ENCODE data around the gene EP400. TPM values are rescaled to one million over a fixed set of nuclear protein-coding genes. Genes with fewer than 3 reads are reported as not detected.
A peak's percentile ranks its signal among the peaks of the same experiment; 100 is the strongest.

The EP400 gene
- total RNA-seq, 1 donor, result 19.9 TPM

DNA sequence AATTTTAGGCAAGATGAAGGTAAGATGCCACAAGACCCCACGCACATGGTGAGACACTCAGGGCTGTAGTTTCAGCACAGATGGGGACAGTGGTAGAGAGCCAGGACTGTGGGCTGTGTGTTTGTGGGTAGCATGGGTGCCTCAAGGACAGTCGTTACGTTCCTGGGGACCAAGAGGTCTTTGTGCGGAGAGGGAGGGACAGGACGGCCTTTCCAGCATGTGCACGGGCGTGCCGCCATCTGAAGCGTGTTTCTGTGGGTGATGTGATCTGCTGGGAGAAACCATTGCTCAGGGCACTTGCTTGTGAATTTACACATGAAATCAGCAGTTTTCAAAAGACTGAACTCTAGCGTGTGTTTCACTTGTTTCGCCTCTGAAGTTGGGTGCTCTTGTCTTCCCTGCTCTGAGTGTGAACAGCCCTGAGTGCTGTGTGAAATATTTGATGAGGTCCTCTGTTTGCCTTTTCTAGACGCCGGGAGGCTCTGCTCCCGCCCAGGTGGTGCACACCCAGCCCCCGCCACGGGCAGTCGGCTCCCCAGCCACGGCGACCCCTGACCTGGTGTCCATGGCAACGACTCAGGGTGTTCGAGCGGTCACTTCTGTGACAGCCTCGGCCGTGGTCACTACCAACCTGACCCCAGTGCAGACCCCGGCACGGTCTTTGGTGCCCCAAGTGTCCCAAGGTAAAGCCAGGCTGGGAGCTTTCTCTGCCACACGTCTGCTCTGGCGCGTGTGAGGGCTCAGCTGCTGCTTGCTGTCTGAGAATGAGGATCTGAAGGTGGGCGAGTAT, 112.1 kb downstream of the EP400 start:
- no peak for DNase-seq (ENCODE audit: low read depth in 2 of 3, low spot score in 2 of 3)

DNA sequence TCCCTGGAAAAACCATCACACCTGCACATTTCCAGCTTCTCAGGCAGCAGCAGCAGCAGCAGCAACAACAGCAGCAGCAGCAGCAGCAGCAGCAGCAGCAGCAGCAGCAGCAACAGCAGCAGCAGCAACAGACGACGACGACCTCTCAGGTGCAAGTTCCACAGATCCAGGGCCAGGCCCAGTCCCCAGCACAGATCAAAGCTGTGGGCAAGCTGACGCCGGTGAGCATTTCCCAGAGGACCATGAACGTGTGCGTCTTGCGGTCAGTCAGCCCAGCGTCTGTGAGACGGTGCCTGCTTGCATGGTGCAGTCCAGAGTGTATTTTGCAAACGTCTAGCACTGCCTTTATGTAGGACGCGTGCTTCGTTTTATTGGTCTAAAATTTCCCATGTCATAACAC, 112.7 kb downstream of the EP400 start:
- DNase-seq (ENCODE audit: low read depth in 2 of 3, low spot score in 2 of 3), result no peak

- peak in 1 of 3 donors; percentile 42 for DNase-seq (ENCODE audit: low read depth in 2 of 3, low spot score in 2 of 3)
These were observed 113.7 kb downstream of the EP400 start for GRCh38 chr12:132063491-132063890.

- DNase-seq (ENCODE audit: low read depth in 2 of 3, low spot score in 2 of 3), result no peak
These were observed 114.9 kb downstream of the EP400 start for GRCh38 chr12:132064631-132065030.

- no peak for DNase-seq (ENCODE audit: low read depth in 2 of 3, low spot score in 2 of 3)
These were observed 115.5 kb downstream of the EP400 start for GRCh38 chr12:132065203-132065602.

DNA sequence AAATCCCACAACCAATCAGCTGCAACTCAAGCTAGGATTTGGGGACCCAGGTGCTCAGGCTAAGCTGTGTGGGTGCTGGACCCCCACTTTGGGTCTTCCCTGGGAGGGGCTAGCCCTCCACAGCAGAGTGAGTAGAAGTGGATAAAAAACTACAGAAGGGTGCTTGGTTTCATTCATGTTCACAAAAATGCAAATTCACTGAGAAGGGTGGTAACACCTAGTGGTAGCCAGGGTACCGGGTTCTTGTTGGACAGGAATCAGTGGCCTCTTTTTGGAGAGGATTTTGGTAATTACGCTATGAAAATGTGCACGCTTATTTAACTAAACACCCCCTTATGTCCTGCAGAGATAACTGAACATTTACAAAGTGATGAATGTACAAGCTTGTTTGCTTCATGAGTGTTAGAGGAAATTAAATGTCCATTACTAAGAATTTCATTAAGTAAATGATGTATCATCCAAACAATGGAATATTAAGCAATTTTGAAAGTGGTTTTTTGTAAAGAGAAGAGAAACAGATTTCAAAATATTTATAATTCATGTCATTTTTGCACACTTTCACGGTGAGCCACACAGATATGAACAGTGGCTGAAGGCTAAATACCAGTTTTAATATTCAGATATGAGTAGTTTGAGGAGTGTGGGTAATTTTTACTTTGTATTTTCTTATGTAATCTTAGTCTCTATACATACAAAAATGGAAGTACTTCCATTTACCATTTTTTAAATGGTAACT, 116.0 kb downstream of the EP400 start:
- no peak for DNase-seq (ENCODE audit: low read depth in 2 of 3, low spot score in 2 of 3)

DNA sequence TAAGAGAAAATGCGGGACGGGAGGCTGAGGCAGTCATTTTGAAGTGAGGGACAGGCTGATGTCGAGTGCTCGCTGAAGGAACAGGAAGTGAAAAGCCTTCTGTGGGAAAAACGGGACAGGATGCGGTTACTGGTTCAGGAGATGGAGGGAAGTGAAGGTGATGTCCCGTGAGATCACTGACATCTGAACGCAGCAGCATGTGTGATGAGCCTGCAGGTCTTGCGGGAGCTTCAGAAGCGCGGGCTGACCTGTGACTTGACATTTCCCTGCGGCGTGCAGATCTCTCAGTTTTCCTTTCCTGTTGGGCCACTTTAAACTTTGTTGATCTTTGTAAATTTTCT, 116.6 kb downstream of the EP400 start:
- peak in 1 of 3 donors; percentile 22 for DNase-seq (ENCODE audit: low read depth in 2 of 3, low spot score in 2 of 3)

GRCh38 chr12:132066749-132067148, 117.0 kb downstream of the EP400 start:
- no peak for DNase-seq (ENCODE audit: low read depth in 2 of 3, low spot score in 2 of 3)

DNA sequence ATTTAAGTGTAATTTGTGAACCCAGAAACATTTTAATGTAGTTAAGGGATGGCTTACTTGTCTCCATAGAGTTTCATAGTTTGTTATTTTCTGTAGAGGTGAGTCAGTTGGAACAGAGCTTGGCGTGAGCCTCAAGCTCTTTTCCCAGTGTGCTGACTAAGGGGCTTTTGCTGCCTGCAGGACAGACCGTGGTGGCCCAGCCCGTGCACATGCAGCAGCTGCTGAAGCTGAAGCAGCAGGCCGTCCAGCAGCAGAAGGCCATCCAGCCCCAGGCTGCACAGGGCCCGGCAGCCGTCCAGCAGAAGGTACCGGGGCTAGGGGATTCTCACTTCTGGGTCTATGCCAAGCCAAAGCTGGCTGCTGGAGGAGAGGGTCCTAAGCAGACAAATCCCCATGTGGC, 117.4 kb downstream of the EP400 start:
- no peak for DNase-seq (ENCODE audit: low read depth in 2 of 3, low spot score in 2 of 3)

DNA sequence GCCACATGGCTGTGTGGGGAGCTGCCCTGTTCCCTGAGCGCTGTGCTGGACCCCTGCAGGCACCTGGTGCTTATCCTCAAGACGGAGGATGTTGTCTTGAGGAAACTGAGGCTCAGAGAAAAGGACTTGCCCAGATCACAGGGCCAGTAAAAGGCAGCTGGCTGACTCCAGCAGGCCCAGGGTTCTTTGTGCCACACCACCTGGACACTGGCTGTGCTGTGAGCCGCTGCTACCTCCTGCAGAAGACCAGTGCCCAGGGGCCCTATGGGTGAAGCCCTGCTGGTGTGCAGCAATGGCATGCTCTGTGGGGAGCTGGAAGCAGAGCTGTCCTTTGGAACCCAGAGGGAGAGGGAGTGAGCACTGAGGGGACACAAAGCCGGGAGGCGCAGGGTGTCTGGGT, 118.5 kb downstream of the EP400 start:
- DNase-seq (ENCODE audit: low read depth in 2 of 3, low spot score in 2 of 3), result no peak

DNA sequence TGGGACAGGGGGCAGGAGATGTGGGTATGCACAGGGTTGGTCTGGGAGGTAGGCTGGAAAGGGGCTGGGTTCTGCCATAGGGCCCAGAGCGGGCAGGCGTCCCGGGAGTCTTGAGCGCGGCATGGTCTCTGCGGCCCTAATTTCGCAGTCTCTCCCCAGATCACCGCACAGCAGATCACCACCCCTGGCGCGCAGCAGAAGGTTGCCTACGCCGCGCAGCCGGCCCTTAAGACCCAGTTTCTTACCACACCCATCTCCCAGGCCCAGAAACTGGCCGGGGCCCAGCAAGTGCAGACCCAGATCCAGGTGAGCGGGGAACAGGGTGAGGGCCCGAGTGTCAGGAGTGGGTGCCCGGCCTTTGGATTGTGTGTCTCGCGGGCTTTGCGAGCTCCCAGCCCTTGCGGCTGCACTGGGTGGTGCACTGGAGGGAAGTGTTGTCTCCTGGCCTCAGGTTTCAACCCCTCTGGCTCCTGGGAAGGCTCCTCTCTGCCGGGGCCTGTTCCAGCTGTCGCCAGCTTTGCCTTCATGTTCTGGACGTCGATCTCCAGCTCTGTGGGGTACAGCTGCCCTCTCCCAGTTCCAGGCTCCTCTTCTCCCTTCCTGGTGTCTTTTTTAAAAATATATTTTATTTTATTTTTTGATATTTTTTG, 119.7 kb downstream of the EP400 start:
- no peak for DNase-seq (ENCODE audit: low read depth in 2 of 3, low spot score in 2 of 3)

DNA sequence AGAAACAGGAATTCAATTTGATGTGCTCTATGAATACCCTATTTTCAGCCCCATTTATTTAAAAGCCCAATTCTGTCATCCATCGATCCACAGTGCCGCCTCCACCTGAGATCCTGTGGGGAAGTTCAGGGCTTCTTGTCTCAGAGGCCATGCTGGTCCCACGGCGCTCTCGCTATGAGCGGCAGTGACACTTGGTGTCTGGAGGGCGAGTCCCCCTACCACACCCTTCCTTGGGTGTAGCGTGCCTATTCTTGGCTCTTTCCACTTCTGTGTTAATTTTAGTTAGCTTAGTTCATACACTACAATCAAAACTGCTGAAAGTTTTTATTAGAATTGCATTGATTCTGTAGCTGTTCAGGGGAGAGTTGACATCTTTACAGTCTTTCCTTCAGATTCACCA, 120.6 kb downstream of the EP400 start:
- DNase-seq (ENCODE audit: low read depth in 2 of 3, low spot score in 2 of 3), result no peak

GRCh38 chr12:132071040-132071810, 121.5 kb downstream of the EP400 start:
- DNase-seq (ENCODE audit: low read depth in 2 of 3, low spot score in 2 of 3), result no peak

DNA sequence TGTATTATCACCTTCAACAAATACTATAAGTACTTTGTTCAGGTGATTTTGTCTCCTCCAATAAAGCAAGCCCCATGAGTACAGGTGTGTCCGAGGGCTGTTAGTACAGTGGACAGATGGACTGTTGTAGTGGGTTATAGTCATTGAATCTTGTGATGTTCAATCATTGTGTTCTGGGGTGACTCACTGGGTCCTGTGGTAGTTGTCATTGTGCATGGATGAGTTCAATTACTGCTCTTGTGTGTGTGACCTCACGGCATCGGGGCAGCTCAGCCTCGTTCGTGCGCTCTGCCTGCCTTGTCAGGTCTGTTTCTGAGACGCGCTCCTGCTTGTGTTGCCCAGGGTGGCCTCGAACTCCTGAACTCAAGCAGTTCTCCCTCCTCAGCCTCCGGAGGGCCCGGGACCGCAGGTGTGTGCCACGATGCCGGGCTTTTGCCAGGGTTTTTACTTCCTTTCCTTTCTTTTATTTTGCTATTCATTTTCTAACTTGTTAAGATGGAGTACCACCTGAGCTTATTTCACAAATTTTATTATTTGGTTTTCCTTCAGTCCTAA, 122.2 kb downstream of the EP400 start:
- no peak for DNase-seq (ENCODE audit: low read depth in 2 of 3, low spot score in 2 of 3)

DNA sequence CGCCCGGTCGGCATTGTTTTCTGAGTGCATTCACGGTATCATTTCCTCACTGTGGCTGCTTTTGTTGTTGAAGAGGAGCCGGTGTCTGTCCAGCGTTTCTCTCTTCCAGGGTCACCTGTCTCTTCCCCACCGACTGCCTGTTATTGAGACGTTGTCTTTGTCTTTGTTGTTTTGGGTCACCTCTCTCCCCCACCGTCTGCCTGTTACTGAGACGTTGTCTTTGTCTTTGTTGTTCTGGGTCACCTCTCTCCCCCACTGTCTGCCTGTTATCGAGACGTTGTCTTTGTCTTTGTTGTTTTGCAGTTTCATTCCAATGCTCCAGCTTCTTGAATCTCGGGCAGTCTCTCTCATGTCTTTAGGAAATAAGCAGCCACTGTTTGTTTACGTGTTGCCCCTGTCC, 124.5 kb downstream of the EP400 start:
- DNase-seq (ENCODE audit: low read depth in 2 of 3, low spot score in 2 of 3), result no peak

- DNase-seq (ENCODE audit: low read depth in 2 of 3, low spot score in 2 of 3), result no peak
These were observed 125.4 kb downstream of the EP400 start for GRCh38 chr12:132075026-132075713.

- DNase-seq (ENCODE audit: low read depth in 2 of 3, low spot score in 2 of 3), result no peak
These were observed 126.2 kb downstream of the EP400 start for GRCh38 chr12:132075714-132076553.

- no peak for DNase-seq (ENCODE audit: low read depth in 2 of 3, low spot score in 2 of 3)
These were observed 127.0 kb downstream of the EP400 start for GRCh38 chr12:132076711-132077110.

All from hematopoietic multipotent progenitor cell (in vitro differentiated cells).